Measurements from ENCODE around the gene CCDC127. TPM values are rescaled to one million over a fixed set of nuclear protein-coding genes. Genes with fewer than 3 reads are reported as not detected.

CCDC127 gene
- polyA plus RNA-seq, 2 donors, result 1.4 to 1.7 TPM

DNA sequence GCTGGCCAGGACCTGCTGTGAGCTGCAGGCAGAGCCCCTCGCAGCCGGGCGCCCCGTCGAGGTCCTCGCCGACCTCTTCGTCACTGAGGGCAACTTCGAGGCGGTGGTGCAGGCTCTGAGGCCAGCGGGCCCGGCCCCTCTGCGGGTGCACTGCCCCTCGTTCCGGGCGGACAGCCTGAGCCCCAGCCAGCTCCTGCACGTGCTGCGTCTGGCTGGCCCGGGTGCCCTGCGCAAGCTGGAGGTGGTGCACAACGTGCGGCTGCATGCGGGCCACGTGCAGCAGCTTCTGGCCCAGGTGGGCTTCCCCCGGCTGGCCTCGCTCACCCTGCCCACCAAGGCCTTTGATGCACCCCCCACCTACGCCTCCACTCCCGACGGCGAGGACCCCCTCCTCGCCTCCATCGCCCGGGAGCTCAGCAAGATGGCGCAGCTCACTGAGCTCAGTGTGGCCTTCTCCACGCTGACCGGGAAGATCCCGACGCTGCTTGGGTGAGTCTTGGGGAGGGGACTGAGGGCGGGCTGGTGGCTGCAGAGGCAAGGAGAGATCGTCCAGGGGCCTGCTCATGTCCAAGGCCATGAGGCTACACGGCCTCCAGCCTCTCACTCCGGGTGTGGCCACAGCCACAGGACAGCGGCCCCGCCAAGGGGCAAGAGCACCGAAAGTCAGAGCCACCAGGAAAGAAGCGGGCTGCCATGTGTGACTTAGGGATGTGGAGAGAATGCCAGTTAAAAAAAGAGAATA is 25.8 kb downstream of the CCDC127 start:
- Histone ChIP-seq H3K36me3 (ENCODE audit: control insufficient read depth in 2 of 2, insufficient read depth in 2 of 2, low read length in 1 of 2) (no peaks in the 10 kb centered on the region), H3K9me3 (ENCODE audit: control insufficient read depth in 2 of 2, insufficient read depth in 1 of 2, low read depth in 1 of 2, low read length in 1 of 2) (no peaks in the 10 kb centered on the region), H3K4me3 (ENCODE audit: low read depth in 1 of 2, low read length in 2 of 2) (no peak overlapping the region), H3K27me3 (ENCODE audit: control insufficient read depth in 1 of 2, insufficient read depth in 2 of 2, low read length in 2 of 2) (no peaks in the 10 kb centered on the region), H3K4me1 (ENCODE audit: control insufficient read depth in 2 of 2, insufficient read depth in 2 of 2, low read length in 1 of 2) (peaks cover 4 to 12% of the 10 kb centered on the region in 2 donors), H3K27ac (ENCODE audit: low read depth in 2 of 2, low read length in 1 of 2) (no peak overlapping the region)
- 81 to 83% methylated on average over 44 to 46 of the region's 46 CpGs for WGBS, 2 donors

DNA sequence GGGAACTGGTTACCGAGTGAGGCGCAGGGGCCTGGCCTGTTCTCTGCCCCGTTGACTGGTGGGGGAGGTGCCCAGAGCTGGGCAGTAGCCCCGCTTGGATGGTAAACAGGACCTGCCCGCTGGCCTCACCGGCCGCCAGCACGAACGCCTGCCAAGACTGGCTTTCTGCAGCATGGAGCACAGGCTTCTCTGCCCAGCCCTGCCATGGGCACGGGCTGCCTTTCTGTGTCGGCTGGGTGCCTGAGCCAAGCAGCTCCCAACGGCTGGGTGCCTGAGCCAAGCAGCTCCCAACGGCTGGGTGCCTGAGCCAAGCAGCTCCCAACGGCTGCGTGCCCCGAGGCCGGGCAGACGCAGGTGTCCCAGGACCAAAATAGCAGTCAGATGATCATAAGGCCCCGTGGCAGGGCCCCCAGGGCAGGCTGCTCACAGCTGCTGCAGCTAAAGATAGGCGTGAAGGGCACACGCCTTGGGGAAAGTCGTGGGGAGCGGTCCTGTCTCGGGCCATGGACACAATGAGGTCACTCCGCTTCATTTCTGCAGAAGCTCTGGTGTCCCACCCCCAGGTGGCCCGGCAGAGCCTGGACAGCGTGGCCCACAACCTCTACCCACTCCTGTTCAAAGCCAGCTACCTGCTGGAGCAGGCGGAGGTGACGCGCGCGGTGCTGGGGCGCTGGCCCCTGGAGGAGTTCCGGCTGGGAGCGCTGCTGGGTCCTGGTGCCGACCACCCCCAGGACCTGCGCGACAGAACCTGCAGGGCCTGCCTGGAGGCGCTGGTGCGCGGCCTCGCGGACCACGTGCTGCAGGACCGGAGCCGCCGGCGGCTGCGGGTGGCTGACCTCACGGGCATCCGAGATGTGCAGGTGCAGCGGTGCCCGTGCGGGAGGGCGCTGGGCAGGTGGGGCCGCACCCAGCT is 26.7 kb downstream of the CCDC127 start, which contains the start of gene LRRC14B:
TSS of gene LRRC14B (plus strand) at position 460 of the 913 bp plus-strand sequence. CDS start at position 504, 44 bp downstream.
- H3K27ac ChIP-seq (ENCODE audit: low read depth in 2 of 2, low read length in 1 of 2), result no peak within 1 kb of the TSS
- peaks cover 4 to 12% of the 10 kb centered on the region in 2 donors for H3K4me1 ChIP-seq (ENCODE audit: control insufficient read depth in 2 of 2, insufficient read depth in 2 of 2, low read length in 1 of 2)
- H3K36me3 ChIP-seq (ENCODE audit: control insufficient read depth in 2 of 2, insufficient read depth in 2 of 2, low read length in 1 of 2), result no peaks in the 10 kb centered on the region
- no peaks in the 10 kb centered on the region for H3K27me3 ChIP-seq (ENCODE audit: control insufficient read depth in 1 of 2, insufficient read depth in 2 of 2, low read length in 2 of 2)
- no peaks in the 10 kb centered on the region for H3K9me3 ChIP-seq (ENCODE audit: control insufficient read depth in 2 of 2, insufficient read depth in 1 of 2, low read depth in 1 of 2, low read length in 1 of 2)
- H3K4me3 ChIP-seq (ENCODE audit: low read depth in 1 of 2, low read length in 2 of 2), result peak within 1 kb of the TSS in 1 of 2 donors; percentile 7
- 14 to 16% methylated on average over 54 to 56 of the region's 56 CpGs for WGBS, 2 donors

DNA sequence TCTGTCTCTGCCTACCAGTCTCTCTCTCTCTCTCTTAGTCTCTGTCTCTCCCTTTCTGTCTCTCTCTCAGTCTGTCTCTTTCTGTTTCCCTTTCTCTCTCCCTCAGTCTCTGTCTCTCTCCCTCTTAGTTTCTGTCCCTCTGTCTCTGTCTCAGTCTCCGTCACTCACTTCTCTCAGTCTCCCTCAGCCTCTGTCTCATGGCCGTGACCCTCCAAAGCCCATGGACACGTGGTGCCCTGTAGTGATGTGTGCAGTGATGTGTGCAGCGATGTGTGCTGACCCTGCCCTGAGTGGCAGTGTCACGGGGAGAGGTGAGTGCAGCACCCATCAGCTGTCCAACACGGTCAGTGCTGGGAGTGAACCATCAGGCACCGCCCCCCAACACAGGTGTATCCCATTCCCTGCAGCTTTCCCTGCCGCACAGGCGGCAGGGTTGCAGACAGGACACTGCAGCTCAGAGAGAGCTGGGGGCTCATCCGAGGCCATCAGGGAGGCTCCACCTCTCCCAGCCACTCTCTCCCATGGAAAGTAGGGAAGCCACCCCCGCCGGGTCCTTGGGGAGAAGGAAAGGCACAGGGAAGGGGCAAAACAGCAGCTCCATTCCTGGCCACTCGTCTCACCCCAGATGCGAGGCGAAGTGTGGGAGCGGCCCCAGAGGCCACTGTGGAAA is 27.5 kb downstream of the CCDC127 start:
- Histone ChIP-seq H3K36me3 (ENCODE audit: control insufficient read depth in 2 of 2, insufficient read depth in 2 of 2, low read length in 1 of 2) (no peaks in the 10 kb centered on the region), H3K9me3 (ENCODE audit: control insufficient read depth in 2 of 2, insufficient read depth in 1 of 2, low read depth in 1 of 2, low read length in 1 of 2) (no peaks in the 10 kb centered on the region), H3K27me3 (ENCODE audit: control insufficient read depth in 1 of 2, insufficient read depth in 2 of 2, low read length in 2 of 2) (no peaks in the 10 kb centered on the region), H3K4me3 (ENCODE audit: low read depth in 1 of 2, low read length in 2 of 2) (no peak overlapping the region), H3K27ac (ENCODE audit: low read depth in 2 of 2, low read length in 1 of 2) (no peak overlapping the region), H3K4me1 (ENCODE audit: control insufficient read depth in 2 of 2, insufficient read depth in 2 of 2, low read length in 1 of 2) (peaks cover 4 to 12% of the 10 kb centered on the region in 2 donors)
- WGBS, 2 donors, result 43 to 55% methylated on average over 16 of the region's 16 CpGs

DNA sequence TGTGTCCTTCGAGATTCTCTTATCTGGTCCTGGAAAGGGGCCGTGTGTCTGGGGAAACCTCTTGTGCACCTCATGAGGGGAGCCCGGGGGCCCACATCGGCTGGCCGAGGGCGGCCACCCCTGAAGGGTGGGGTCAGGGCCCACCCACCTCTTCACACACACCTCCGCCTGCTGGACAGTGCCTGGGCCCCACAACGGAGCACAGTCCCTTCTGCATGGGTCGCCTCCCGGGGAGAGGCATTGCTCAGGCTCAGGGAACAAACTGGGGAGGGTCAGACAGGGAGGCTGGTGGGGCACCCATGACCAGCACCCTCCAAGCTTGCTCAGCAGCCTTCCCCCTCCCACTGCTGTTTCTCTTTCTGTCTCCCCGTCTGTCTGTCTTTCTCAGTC is 28.0 kb downstream of the CCDC127 start:
- no peaks in the 10 kb centered on the region for H3K9me3 ChIP-seq (ENCODE audit: control insufficient read depth in 2 of 2, insufficient read depth in 1 of 2, low read depth in 1 of 2, low read length in 1 of 2)
- 72 to 76% methylated on average over 10 to 11 of the region's 11 CpGs for WGBS, 2 donors
- no peaks in the 10 kb centered on the region for H3K36me3 ChIP-seq (ENCODE audit: control insufficient read depth in 2 of 2, insufficient read depth in 2 of 2, low read length in 1 of 2)
- H3K27me3 ChIP-seq (ENCODE audit: control insufficient read depth in 1 of 2, insufficient read depth in 2 of 2, low read length in 2 of 2), result no peaks in the 10 kb centered on the region
- H3K4me3 ChIP-seq (ENCODE audit: low read depth in 1 of 2, low read length in 2 of 2), result no peak overlapping the region
- peaks cover 4 to 12% of the 10 kb centered on the region in 2 donors for H3K4me1 ChIP-seq (ENCODE audit: control insufficient read depth in 2 of 2, insufficient read depth in 2 of 2, low read length in 1 of 2)
- H3K27ac ChIP-seq (ENCODE audit: low read depth in 2 of 2, low read length in 1 of 2), result no peak overlapping the region

DNA sequence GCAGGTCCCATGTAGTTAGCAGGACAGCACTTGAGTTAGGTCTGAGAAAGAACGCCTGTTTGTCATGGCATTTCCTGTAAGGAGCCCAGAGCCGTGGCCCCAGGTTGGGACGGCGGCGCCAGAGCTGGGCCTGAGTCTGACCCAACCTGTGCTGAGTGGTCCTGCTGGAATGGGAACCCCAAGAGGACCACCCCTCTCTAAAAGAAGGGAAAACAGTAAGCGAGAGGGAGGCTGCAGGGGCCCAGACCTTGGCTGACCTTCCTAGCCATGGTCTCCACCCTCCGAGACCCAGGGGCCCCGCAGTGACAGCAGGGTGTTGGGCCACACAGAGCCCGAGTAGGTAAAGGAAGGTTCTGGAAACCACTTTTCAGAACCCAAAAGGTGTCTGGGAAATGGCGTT is 28.5 kb downstream of the CCDC127 start:
- H3K4me3 ChIP-seq (ENCODE audit: low read depth in 1 of 2, low read length in 2 of 2), result no peak overlapping the region
- H3K36me3 ChIP-seq (ENCODE audit: control insufficient read depth in 2 of 2, insufficient read depth in 2 of 2, low read length in 1 of 2), result no peaks in the 10 kb centered on the region
- 86 to 94% methylated on average over 9 to 10 of the region's 10 CpGs for WGBS, 2 donors
- H3K4me1 ChIP-seq (ENCODE audit: control insufficient read depth in 2 of 2, insufficient read depth in 2 of 2, low read length in 1 of 2), result peaks cover 4 to 12% of the 10 kb centered on the region in 2 donors
- no peaks in the 10 kb centered on the region for H3K9me3 ChIP-seq (ENCODE audit: control insufficient read depth in 2 of 2, insufficient read depth in 1 of 2, low read depth in 1 of 2, low read length in 1 of 2)
- H3K27ac ChIP-seq (ENCODE audit: low read depth in 2 of 2, low read length in 1 of 2), result no peak overlapping the region
- no peaks in the 10 kb centered on the region for H3K27me3 ChIP-seq (ENCODE audit: control insufficient read depth in 1 of 2, insufficient read depth in 2 of 2, low read length in 2 of 2)

DNA sequence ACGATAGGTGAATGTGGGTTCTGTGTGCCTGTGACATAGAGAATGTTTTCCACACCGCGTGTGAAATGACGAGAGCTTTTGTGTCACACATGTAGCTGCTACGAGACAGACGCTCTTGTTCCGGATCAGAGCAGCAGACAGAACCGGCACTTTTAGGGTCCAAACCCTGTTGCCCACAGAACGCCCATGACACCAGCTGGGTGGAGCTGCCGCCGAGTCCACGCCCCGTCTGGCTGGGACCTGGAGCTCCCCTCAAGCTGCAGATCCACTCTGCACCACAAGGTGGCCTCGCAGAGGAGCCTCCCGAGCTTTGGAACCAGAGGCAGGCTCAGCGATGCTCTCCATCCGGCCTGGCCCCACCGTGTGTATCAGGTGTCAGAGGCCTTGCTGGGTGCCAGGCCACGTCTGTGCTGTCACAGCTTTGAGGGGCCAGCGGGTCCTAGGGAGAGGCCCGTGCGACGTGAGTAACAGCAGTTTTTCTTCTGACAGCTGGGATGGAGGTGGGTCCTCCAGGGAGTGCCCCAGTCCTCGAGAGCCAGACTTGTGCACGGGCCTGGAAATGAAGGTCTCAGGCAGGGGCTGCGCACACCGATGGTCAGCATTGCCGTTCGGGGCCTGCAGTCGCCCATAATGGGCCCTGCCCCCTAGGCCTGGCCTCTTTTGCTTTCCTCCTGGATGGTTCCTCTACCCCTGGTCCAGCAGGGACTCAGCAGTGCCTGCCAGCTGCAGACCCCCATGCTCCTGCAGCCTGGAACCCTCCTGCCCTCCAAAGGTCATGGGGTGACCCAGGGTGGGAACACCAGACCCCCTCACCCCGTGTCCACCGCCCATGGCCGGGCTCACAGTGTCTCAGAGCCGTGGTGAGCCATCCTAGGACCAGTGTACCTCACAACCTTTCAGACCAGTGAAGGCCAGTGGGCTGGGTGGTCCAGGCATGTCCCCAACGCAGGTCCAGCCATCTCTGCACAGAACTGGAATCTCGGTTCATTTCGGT is 29.2 kb downstream of the CCDC127 start:
- Histone ChIP-seq H3K4me3 (ENCODE audit: low read depth in 1 of 2, low read length in 2 of 2) (no peak overlapping the region), H3K36me3 (ENCODE audit: control insufficient read depth in 2 of 2, insufficient read depth in 2 of 2, low read length in 1 of 2) (no peaks in the 10 kb centered on the region), H3K9me3 (ENCODE audit: control insufficient read depth in 2 of 2, insufficient read depth in 1 of 2, low read depth in 1 of 2, low read length in 1 of 2) (no peaks in the 10 kb centered on the region), H3K27ac (ENCODE audit: low read depth in 2 of 2, low read length in 1 of 2) (no peak overlapping the region), H3K4me1 (ENCODE audit: control insufficient read depth in 2 of 2, insufficient read depth in 2 of 2, low read length in 1 of 2) (peaks cover 4 to 12% of the 10 kb centered on the region in 2 donors), H3K27me3 (ENCODE audit: control insufficient read depth in 1 of 2, insufficient read depth in 2 of 2, low read length in 2 of 2) (no peaks in the 10 kb centered on the region)
- 28 to 37% methylated on average over 36 to 37 of the region's 37 CpGs for WGBS, 2 donors

DNA sequence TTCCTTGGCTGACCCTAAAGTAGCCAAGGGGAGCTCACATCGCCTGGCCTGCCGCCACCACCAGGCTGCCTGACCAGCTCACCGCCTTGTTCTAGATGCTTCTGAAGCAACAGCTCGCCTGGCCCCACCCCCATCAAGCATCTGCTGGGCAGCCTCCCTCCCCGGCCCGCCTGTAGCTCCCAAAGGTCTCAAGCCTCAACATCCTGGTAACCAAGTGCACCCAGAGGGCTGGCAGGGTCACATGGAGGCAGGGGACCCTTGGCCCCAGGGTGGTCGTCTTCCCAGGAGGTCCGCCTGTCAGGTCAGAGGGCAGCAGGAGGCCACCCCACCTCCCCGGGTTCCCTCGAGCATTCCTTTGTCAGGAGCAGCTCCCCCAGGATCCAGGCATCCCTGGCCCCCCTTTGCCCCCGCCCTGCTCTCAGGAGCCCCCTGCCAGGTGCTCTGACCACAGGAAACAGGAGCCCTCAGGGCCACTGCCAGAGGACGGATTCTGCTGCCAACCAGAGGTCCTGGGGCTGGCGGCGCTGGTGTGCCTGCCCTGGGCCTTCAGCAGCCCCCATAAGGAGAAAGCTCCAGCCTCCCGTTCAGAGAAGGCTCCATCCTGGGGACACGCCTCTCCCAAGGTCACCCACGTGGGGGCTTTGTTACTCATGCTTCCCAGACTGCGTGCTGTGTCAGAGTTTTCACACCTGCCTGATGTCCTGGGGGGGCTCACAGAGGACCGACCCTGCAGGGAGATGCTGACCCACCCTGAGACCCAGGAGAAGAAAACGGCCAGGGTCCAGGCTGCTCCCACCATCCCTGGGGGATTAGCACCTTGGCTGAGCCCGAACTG is 30.1 kb downstream of the CCDC127 start:
- 52 to 56% methylated on average over 21 of the region's 21 CpGs for WGBS, 2 donors
- no peak overlapping the region for H3K4me3 ChIP-seq (ENCODE audit: low read depth in 1 of 2, low read length in 2 of 2)
- H3K9me3 ChIP-seq (ENCODE audit: control insufficient read depth in 2 of 2, insufficient read depth in 1 of 2, low read depth in 1 of 2, low read length in 1 of 2), result no peaks in the 10 kb centered on the region
- no peaks in the 10 kb centered on the region for H3K36me3 ChIP-seq (ENCODE audit: control insufficient read depth in 2 of 2, insufficient read depth in 2 of 2, low read length in 1 of 2)
- no peaks in the 10 kb centered on the region for H3K27me3 ChIP-seq (ENCODE audit: control insufficient read depth in 1 of 2, insufficient read depth in 2 of 2, low read length in 2 of 2)
- peaks cover 4 to 12% of the 10 kb centered on the region in 2 donors for H3K4me1 ChIP-seq (ENCODE audit: control insufficient read depth in 2 of 2, insufficient read depth in 2 of 2, low read length in 1 of 2)
- no peak overlapping the region for H3K27ac ChIP-seq (ENCODE audit: low read depth in 2 of 2, low read length in 1 of 2)

DNA sequence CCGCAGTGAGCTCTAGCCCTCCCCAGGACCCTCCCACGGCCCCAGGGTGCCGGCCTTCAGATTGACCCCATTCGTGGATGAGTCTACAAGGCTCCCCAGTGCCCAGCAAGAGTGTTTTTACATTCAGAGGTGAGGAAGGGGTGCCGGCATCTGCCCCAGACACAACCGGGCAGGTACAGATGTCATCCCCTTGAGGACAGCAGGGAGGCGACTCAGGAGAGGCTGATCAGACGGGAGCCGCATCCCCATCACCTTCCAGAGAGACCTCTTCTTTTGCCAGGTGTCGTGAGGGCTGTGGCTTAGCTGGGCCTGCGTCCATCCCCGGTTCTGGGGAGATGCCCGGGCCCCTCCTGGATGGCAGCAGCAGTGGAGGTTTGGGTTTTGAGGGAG is 30.9 kb downstream of the CCDC127 start:
- Histone ChIP-seq H3K36me3 (ENCODE audit: control insufficient read depth in 2 of 2, insufficient read depth in 2 of 2, low read length in 1 of 2) (no peaks in the 10 kb centered on the region), H3K9me3 (ENCODE audit: control insufficient read depth in 2 of 2, insufficient read depth in 1 of 2, low read depth in 1 of 2, low read length in 1 of 2) (no peaks in the 10 kb centered on the region), H3K4me3 (ENCODE audit: low read depth in 1 of 2, low read length in 2 of 2) (no peak overlapping the region), H3K27me3 (ENCODE audit: control insufficient read depth in 1 of 2, insufficient read depth in 2 of 2, low read length in 2 of 2) (no peaks in the 10 kb centered on the region), H3K27ac (ENCODE audit: low read depth in 2 of 2, low read length in 1 of 2) (no peak overlapping the region), H3K4me1 (ENCODE audit: control insufficient read depth in 2 of 2, insufficient read depth in 2 of 2, low read length in 1 of 2) (peaks cover 4 to 12% of the 10 kb centered on the region in 2 donors)
- 83 to 84% methylated on average over 13 of the region's 13 CpGs for WGBS, 2 donors

All from esophagus (tissue), 2 donors.